ENCODE results near the gene BCAP31. TPM values are rescaled to one million over a fixed set of nuclear protein-coding genes. Genes with fewer than 3 reads are reported as not detected.
A peak's percentile ranks its signal among the peaks of the same experiment; 100 is the strongest.
"Not testable (repeated sequence)": the region's sequence is repeated elsewhere in the genome, so short reads cannot be mapped to it uniquely, and the experiment has no call there.

BCAP31 gene
- total RNA-seq, 1 donor from 2014 or later = 108 TPM

DNA sequence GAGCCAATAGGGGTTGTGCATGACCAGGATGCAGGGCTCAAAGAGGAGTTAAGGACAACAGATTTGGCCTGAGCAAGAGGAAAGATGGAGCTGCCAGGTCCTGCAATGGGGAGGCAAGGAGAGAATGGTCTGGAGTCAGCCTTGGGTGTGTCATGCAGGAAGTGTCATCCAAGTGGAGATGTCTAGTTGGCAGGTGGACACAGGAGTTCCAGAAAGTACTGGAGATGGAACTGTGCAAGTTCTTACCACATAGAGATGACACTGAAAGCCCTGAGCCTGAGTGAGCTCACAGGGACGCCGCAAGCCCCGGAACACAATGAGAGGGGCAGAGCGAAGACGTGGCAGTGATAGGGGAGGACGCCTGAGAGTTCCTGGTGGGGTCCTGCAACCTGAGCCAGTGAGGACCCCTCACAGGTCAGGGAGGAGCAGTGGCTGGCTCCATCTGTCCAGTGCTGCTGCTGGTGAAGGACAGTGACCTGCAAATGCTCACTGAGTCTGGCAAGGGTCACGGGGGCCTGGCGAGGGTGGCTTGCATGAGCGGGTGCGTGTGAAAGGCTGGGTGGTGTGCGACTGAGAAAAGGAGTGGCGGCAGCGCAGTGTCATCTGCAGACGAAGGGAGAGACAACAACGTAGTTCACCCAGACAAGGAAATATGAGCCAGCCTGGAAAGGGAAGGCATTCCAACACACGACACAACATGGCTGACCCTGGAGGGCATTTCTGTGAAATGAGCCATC is 27.0 kb downstream of the BCAP31 start:
- ATAC-seq; DNase-seq (ENCODE audit: low spot score): not testable (repeated sequence)

DNA sequence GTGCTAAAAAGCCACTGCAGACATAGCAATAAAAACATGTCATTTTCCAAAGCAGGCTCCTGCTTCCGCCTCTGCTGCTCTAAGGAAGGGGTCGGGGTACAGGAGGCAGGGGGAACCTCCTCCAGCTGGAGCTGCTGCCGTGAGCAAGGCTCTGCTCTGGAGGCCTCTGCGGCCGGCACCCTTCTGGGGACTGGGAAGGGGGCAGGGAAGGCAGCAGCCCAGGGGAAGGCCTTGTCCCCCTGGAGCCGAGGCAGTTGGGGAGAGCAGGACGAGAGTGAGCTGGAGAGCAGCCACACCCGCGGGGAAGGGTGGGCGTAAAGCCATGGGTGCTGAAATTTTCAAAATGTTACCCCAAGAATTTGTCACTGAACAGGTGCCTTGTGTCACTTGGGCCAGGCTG is 27.6 kb downstream of the BCAP31 start:
- DNase-seq (ENCODE audit: low spot score); ATAC-seq: not testable (repeated sequence)

DNA sequence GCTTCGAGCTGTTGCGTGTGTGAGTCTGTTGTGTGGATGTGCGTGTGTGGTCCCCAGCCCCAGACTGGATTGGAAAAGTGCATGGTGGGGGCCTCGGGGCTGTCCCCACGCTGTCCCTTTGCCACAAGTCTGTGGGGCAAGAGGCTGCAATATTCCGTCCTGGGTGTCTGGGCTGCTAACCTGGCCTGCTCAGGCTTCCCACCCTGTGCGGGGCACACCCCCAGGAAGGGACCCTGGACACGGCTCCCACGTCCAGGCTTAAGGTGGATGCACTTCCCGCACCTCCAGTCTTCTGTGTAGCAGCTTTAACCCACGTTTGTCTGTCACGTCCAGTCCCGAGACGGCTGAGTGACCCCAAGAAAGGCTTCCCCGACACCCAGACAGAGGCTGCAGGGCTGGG is 28.1 kb downstream of the BCAP31 start:
- DNase-seq (ENCODE audit: low spot score) = no peak
- ATAC-seq = no peak

DNA sequence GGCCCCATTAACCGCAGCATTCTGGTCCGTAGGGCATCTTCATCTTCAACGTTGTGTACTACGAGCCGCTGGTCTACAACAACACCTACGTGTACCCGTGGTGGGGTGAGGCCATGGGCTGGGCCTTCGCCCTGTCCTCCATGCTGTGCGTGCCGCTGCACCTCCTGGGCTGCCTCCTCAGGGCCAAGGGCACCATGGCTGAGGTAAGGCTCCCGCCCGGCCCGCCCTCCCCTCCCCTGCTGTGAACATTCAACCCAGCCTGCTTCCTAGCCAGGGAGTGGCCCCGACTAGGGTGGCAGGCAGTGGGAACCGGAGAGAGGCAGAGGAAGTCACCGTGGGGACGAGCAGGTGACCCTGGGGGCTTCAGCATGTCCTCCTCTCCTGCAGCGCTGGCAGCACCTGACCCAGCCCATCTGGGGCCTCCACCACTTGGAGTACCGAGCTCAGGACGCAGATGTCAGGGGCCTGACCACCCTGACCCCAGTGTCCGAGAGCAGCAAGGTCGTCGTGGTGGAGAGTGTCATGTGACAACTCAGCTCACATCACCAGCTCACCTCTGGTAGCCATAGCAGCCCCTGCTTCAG is 29.4 kb downstream of the BCAP31 start:
- DNase-seq (ENCODE audit: low spot score) (no peak), ATAC-seq (no peak)

DNA sequence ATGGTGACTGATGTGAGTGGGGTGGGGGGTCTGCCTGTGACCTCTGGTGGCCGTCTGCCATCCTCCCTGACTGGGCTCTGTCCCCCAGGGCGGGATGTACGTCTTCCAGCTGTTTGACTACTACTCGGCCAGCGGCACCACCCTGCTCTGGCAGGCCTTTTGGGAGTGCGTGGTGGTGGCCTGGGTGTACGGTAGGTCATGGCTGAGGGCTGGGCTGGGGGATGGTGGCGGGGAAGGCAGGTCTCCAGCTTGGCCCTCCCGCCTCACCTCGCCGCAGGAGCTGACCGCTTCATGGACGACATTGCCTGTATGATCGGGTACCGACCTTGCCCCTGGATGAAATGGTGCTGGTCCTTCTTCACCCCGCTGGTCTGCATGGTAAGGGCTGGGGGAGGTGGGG is 29.9 kb downstream of the BCAP31 start:
- DNase-seq (ENCODE audit: low spot score) = not testable (repeated sequence)
- ATAC-seq = peak; percentile 7

DNA sequence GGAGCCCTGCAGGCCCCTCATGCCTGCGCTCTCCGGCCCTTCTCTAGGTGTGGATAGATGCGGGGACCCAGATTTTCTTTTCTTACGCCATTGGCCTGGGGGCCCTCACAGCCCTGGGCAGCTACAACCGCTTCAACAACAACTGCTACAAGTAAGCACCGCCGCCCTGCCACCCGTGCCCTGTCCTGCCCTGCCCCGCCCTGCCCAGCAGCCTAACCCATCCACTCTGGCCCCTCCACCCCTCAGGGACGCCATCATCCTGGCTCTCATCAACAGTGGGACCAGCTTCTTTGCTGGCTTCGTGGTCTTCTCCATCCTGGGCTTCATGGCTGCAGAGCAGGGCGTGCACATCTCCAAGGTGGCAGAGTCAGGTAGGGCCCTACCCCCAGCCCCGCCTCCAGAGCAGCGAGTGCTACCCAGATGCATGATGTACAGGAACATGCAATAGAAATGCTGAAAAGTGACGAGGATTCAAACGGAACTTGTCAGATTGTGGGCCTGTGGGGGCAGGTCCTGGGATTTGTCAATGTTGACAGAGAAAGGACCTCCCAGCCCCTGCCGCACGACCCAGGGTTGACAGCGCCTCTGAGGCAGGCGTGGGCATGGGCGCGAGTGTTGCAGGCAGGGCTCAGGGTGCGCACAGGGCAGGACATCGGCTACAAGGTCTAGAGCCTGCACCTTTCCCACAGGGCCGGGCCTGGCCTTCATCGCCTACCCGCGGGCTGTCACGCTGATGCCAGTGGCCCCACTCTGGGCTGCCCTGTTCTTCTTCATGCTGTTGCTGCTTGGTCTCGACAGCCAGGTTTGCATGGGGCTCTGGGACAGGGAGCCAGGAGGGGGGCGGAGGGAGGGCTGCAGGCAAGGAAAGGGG is 30.7 kb downstream of the BCAP31 start:
- ATAC-seq = peak; percentile 20
- no peak for DNase-seq (ENCODE audit: low spot score)

DNA sequence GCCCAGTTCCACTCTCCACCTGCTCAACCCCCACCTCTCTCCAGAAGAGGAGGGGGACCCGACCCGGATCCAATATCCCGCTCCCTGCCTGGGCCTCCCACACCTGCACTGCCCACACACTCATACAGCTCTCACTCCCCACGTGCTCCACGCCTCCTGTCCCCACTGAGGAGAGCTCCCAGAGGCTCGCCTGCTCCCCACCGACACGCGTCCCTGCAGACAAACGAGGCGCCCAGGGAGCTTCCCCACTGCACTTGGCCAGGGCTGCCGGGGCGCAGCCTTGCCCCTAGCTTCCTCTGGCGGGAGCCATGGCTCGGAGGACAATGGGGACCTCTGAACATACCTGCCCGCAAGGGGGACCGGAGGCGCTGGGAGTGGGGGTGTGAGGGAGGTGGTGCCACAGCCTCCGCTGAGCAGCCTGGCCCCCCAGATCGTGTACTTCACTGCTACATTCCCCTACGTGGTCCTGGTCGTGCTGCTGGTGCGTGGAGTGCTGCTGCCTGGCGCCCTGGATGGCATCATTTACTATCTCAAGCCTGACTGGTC is 31.5 kb downstream of the BCAP31 start:
- ATAC-seq (no peak), DNase-seq (ENCODE audit: low spot score) (no peak)

DNA sequence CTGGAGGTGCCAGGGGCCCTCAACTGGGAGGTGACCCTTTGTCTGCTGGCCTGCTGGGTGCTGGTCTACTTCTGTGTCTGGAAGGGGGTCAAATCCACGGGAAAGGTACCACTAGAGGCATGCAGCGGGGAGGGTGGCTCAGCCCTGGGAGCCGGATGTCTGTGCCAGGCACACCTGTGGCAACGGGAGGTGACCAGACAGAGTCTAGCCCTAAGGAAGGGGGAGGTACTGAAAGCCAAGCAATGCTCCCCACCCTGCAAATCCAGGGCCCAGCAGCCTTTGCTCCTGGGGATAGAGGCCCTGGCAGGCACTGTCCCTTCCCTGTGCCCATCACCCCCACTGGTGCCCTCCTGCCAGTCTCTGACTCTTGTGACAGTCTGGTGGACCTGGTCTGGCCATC is 32.2 kb downstream of the BCAP31 start:
- no peak for ATAC-seq
- no peak for DNase-seq (ENCODE audit: low spot score)

DNA sequence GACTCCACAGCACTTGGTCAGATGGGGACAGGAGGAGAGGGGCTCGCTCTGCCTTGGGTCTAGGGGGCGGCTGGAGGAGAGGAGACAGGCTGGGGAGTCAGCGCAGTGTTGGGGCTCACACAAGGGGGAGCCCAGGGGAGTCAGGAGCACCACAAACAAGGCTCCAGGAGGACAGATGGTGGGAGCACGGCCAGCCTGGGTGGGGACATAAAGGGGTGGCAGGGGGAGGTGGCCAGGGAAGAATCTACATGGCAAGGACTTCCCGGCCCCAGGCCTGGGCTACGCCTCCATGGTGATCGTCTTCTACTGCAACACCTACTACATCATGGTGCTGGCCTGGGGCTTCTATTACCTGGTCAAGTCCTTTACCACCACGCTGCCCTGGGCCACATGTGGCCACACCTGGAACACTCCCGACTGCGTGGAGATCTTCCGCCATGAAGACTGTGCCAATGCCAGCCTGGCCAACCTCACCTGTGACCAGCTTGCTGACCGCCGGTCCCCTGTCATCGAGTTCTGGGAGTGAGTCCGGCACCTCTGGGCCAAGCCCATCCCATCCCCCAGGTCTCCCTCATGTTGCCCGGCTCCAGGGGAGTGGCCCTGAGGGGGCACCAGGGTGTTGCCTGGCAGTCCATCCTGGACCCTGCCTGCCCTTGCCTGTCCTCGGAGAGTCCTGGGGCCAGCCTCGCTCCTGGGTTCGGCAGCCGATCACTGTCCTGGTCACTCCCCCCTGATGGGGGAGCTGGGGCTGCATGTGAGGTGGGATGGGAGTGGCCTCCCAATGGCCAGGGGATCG is 33.0 kb downstream of the BCAP31 start:
- not testable (repeated sequence) for DNase-seq (ENCODE audit: low spot score)

DNA sequence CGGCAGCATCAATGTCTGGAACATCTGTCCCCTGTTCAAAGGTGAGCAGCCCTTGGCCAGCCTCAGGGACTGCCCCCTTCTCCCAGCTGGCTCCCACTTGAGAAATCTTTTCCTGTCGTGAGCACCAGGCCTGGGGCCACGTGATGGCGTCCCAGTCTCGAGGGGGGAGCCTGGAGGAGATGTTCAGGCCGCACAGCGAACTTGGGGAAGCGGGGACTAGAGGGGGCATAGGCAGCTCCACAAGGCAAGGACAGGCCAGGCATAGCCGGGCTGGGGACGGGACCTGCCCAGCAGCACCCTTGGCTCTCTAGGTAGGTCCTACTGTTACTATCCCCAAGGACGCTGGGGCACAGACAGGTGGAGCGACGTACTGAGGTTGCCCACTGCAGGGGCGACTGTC is 33.7 kb downstream of the BCAP31 start:
- no peak for DNase-seq (ENCODE audit: low spot score)

More for the DNA sequence above, 33.0 kb downstream of the BCAP31 start:
- not testable (repeated sequence) for ATAC-seq

DNA sequence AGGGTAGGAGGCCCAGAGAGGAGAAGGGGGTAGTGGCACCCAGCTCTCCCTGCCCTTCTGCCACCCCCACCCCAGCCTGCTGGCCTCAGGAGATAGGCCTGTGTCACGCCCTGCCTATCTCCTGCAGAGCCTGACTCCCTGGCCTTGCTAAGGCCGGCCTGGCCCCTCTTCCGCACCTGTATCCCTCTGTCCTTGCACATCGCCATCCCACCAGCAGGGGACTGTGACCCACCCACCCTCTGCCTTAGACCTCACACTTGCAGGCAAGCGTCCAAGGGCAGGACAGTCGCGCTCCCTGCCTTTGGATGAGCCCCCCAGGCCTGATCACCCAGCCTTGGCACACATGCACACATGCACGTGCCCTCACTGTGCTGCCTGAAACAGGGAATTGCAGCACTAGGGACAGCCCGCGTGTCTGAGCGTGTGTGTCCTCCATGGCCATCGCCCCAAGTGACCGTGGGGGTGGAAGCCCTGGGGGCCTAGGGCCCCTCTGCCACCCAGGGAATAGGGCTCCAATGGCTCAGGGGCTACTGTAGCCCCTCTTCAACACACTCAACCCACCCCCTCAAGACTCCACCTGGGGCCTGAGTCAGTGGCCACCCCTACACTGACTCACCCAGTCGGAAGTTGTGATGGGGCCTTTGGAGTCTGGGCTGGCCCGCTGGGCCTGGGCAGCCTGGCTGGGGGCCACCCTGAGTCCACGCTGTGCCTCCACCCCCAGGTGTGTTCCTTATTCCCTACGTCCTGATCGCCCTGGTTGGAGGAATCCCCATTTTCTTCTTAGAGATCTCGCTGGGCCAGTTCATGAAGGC is 34.3 kb downstream of the BCAP31 start:
- ATAC-seq (no peak), DNase-seq (ENCODE audit: low spot score) (no peak)

More for the DNA sequence above, 33.7 kb downstream of the BCAP31 start:
- no peak for ATAC-seq

DNA sequence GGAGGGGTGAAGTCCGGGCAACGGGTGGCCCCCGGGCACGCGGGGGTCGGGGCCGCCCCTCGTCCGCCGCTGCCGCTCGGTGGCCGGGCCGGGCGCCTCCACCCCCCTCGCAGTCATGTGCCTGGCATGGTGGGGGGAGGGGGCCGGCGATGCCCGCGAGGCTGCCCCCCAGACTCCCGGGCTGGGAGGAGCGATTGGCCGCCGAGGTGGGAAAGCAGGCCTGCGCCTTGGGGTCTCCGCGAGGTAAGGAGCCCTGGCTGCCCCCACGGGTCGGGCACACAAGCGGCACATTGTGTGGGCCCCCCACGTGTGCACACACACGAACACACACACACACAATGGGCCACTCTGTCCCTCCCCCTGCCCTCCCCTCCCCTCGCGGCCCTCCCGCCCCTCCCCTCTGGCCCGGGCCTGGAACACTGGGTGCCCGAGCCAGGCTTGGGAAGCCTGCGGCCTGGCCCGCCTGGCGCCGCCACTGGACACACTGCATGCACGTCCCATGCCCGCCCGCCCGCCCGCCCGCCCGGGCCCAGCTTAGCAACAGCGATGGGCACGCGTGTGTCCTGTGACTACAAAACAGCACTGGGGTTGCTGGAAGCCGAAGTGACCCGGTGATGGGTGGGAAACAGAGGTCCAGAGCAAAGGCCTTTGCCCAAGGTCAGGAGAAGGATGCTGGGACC is 35.1 kb downstream of the BCAP31 start:
- no peak for DNase-seq (ENCODE audit: low spot score)
- no peak for ATAC-seq

DNA sequence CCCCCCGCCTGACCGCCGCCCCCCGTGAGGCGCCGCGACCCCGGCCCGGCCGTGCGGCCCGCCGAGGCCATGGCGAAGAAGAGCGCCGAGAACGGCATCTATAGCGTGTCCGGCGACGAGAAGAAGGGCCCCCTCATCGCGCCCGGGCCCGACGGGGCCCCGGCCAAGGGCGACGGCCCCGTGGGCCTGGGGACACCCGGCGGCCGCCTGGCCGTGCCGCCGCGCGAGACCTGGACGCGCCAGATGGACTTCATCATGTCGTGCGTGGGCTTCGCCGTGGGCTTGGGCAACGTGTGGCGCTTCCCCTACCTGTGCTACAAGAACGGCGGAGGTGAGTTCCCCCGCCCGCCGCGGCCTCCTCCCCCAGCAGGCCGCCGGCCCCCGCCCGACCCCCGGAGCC is 35.7 kb downstream of the BCAP31 start:
- ATAC-seq (no peak), DNase-seq (ENCODE audit: low spot score) (no peak)

DNA sequence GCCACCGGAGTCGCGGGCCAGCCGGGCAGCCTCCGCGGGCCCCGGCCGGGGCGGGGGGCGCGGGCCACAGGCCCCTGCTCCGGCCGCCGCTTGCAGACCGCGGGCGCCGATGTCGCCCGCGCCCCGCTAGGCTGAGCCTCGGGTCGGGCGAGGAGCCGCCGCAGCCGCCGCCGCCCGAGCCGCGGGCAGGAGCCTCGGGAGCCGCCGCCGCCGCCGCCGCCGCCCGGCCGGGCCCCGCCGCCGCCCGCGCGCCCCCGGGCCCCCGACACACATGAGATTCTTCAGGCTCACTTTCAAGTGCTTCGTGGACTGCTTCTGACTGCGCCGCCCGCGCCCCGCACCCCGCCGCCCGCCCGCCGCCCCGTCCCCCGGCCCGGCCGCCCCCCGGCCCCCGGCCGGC is 36.1 kb downstream of the BCAP31 start:
- no peak for ATAC-seq
- no peak for DNase-seq (ENCODE audit: low spot score)

DNA sequence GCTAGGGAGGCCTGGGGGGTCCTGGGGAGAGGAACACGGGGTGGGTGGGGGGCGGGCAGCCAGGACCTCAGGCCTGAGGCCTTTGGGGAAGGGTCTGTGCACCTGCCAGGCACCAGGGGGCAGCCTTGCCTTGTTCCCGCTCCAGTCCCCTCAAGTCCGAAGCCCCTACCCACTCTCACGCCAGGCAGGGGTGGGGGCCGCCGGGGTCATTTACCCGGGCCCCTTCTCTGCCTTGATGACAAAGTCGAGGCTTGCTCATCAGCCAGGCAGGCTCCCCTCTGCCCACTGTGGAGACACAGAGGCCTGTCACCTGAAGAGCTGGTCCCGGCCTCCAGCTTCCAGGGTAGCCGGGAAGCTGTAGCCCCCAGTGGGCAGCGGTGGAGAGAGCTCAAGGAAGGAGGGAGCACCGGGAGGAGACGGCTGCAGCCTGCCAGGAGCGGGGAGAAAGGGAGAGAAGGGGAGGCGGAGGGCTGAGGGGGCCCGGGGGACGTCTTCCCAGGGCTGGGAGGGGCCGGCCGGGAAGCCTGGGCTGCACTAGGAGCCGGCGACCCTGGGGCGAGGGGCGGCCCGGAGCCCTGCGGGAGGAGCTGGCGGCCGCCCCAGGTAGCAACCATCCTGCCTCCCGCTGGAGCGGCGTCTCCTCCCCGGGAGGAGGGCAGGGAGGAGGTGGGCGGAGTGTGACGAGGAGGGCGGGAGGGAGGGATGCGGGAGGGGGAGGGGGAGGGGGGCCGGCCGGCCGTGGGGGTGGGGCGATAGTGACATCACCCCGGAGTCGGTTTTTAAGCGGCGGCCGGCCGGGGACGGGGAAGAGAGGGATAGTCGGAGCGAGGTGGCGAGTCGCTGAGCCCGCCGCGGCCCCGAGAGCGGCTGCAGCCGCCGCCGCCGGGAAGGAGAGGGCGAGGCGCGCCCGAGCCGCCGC is 36.8 kb downstream of the BCAP31 start, which contains the start of gene SLC6A8:
TSS of gene SLC6A8 (plus strand) at position 806 of the 919 bp plus-strand sequence. CDS start 649 bp downstream, outside the sequence.
- ATAC-seq (peak; percentile 80), DNase-seq (ENCODE audit: low spot score) (peak; percentile 59)

DNA sequence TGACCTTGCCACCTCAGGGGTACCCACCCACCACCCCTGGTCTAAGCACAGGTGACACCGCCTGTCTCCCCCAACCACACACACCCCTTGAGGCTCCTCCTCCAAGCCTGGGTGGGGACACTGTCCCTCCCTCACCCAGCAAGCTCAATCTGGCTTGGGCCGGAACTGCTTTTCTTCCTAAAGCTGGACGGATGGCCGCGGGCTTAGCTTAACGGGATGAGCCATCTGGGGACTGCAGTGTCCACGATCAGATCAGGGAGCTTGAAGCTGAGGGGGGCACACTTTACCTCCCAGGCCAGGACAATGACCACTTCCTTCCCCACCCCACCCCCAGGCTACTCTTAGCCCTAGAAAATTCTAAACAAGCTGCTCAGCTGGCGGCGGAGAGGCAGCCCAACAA is 37.5 kb downstream of the BCAP31 start:
- DNase-seq (ENCODE audit: low spot score) = no peak
- ATAC-seq = no peak

DNA sequence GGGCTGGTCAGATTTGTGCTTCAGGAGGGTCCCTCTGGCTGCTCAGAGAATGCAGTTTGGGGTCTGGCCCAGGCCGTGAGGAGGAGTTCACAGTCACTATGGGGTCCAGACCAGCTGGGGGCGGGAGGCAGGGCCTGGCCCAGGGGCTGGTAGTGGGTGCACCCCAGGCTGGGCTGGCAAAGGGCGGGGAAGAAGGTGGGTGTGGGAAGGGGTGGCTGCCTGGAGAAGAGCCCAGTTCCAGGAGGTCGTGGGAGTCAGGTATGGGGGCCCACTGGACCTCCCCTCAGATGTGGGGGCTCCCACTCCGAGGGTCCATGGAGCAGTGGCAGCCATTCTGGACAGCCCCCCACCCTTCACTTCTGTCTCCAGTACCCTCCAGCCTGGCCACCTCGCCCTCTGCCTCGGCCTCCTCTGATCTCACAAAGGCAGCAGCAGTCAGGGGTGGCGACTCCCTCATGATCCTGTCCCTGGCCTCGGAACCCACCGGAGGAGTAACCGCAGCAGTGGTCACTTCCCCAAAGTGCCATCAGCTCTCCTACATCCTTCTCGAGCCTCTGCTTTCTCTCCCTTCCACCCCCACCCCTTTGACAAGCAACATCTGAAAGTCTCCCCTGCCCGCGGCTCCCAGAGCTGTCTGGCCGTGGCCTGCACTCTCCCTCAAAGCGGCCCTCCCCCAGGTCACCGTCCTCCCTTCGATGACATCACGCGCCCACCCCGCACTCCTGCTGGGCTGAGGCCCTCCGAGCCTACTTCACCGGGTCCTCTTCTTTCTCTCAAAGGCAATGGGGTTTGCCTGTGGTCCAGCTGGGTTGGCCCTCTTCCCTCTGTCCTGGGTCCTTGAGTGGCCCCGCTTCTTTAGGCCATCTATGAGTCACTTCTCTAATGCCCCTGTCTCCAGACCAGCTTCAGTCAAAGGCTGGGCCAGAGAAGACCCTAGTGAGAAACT is 38.2 kb downstream of the BCAP31 start:
- DNase-seq (ENCODE audit: low spot score) = no peak
- no peak for ATAC-seq
